Neural progenitor cell (in vitro differentiated cells): ENCODE data around the gene UBE2Z. TPM values are rescaled to one million over a fixed set of nuclear protein-coding genes. Genes with fewer than 3 reads are reported as not detected.

Experiments
- DNase-seq: peaks from one replicate; pipeline ENCODE4 v3.0.0-alpha.2; 2016; ENCODE audit warnings: low spot score
- H2AFZ ChIP-seq: fragments of 200-600 bp; sonication (generic); replicated peaks from 2 replicates; pipeline ENCODE4 v1.6.1; 2016; ENCODE audit warnings: antibody characterized with exemption
- H3F3A ChIP-seq: fragments of 200-600 bp; sonication (generic); 2 replicates; pipeline ENCODE4 v1.6.1; 2016; ENCODE audit warnings: antibody characterized with exemption, low read depth
- H3K27ac ChIP-seq: fragments of 200-600 bp; sonication (generic); 2 replicates; pipeline ENCODE4 v1.5.1; 2016; ENCODE audit warnings: mild to moderate bottlenecking
- H3K27me3 ChIP-seq: fragments of 200-600 bp; sonication (generic); 2 replicates; pipeline ENCODE4 v1.6.1; 2016; ENCODE audit warnings: mild to moderate bottlenecking, moderate library complexity
- H3K36me3 ChIP-seq: fragments of 200-600 bp; sonication (generic); 2 replicates; pipeline ENCODE4 v1.5.1; 2016
- H3K4me1 ChIP-seq: fragments of 200-600 bp; sonication (generic); 2 replicates; pipeline ENCODE4 v1.6.1; 2016; ENCODE audit warnings: mixed run types
- H3K4me2 ChIP-seq: fragments of 200-600 bp; sonication (generic); 2 replicates; pipeline ENCODE4 v1.6.1; 2016
- H3K4me3 ChIP-seq: fragments of 200-600 bp; sonication (generic); 2 replicates; pipeline ENCODE4 v1.5.1; 2016
- H3K79me2 ChIP-seq: fragments of 200-600 bp; sonication (generic); 2 replicates; pipeline ENCODE4 v1.6.1; 2016; ENCODE audit warnings: low read depth
- H3K9ac ChIP-seq: fragments of 200-600 bp; sonication (generic); 2 replicates; pipeline ENCODE4 v1.6.1; 2016
- H3K9me3 ChIP-seq: fragments of 200-600 bp; sonication (generic); 2 replicates; pipeline ENCODE4 v1.5.1; 2016; ENCODE audit warnings: low read depth
- H4K20me1 ChIP-seq: fragments of 200-600 bp; sonication (generic); 2 replicates; pipeline ENCODE4 v1.6.1; 2016; ENCODE audit warnings: low read depth
- H3K27ac Mint-ChIP-seq: 3 replicates; pipeline ENCODE4 v1.8.0; 2021; ENCODE audit warnings: mixed read lengths
- H3K27me3 Mint-ChIP-seq: 2 replicates; pipeline ENCODE4 v1.8.0; 2022; ENCODE audit warnings: low read depth, mild to moderate bottlenecking, inconsistent platforms, moderate library complexity, mixed read lengths; ENCODE audit not compliant: insufficient read depth
- H3K36me3 Mint-ChIP-seq: 3 replicates; pipeline ENCODE4 v1.8.0; 2021; ENCODE audit warnings: mixed read lengths
- H3K4me1 Mint-ChIP-seq: 3 replicates; pipeline ENCODE4 v1.8.0; 2021; ENCODE audit warnings: mixed read lengths
- H3K4me3 Mint-ChIP-seq: 3 replicates; pipeline ENCODE4 v1.8.0; 2021; ENCODE audit warnings: mild to moderate bottlenecking, moderate library complexity, mixed read lengths
- H3K9me3 Mint-ChIP-seq: 3 replicates; pipeline ENCODE4 v1.8.0; 2020; ENCODE audit warnings: mixed read lengths
- EZH2 ChIP-seq: fragments of 200-600 bp; sonication (generic); IDR thresholded peaks from 2 replicates; pipeline ENCODE4 v1.6.1; 2017; ENCODE audit warnings: antibody characterized with exemption, mild to moderate bottlenecking, moderate library complexity
- EZH2phosphoT487 ChIP-seq: fragments of 200-600 bp; sonication (generic); IDR thresholded peaks from 2 replicates; pipeline ENCODE4 v1.6.1; 2017; ENCODE audit warnings: antibody characterized with exemption
- total RNA-seq: library from RNA; depleted of rRNA; stranded (reverse); fragments of >200 nt; gene quantifications from 2 replicates; pipeline ENCODE4 v1.2.3, GENCODE V29; 2015; ENCODE audit warnings: low replicate concordance
- TF ChIP-seq, protein P1 (sequence below): fragments of 200-600 bp; sonication (generic); IDR thresholded peaks from 2 replicates; pipeline ENCODE4 v1.5.1; 2017; ENCODE audit warnings: antibody characterized with exemption, mild to moderate bottlenecking

Gene UBE2Z
- total RNA-seq, 1 donor from 2014 or later: 45.5 TPM

DNA sequence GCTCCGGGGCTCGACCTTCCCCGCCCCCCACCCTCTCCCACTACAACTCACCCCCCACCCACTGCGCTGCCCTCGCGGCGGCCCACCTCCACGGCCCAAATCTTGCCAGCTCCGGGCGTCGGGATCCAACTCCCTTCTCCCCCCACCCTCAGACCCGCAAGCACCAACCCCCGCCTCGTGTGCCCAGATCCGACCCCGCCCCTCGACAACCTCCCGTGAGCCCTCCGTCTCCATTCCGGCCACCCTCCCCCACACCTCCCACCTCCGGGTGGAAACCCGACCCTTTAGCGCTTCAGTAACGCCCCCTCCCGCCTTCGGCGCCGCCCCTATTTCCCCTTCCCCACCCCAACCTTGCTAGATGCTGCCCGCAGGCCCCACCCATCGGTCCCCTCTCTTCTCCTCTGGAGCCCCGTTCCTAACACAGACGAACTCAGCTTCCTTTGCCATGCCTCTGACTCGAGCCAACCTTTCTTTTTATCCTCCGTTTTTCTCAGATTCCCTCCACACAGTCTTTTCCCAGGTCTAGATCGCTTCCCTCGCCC lies 717 bp downstream of the UBE2Z start:
- Mint-ChIP-seq H3K36me3 (peaks cover 29% of the 10 kb centered on the region), H3K9me3 (no peaks in the 10 kb centered on the region), H3K27ac (peak overlapping the region; percentile 97), H3K4me3 (peak overlapping the region; percentile 98), H3K27me3 (peaks cover 6% of the 10 kb centered on the region), H3K4me1 (peaks cover 32% of the 10 kb centered on the region)
- Histone ChIP-seq H3F3A (peaks cover 18% of the 10 kb centered on the region), H3K9me3 (no peaks in the 10 kb centered on the region), H3K79me2 (peaks cover 74% of the 10 kb centered on the region), H2AFZ (no peak overlapping the region), H3K4me3 (peak overlapping the region; percentile 90), H3K36me3 (no peaks in the 10 kb centered on the region), H3K27ac (peak overlapping the region; percentile 65), H3K4me2 (peak overlapping the region; percentile 97), H3K9ac (peak overlapping the region; percentile 79), H3K4me1 (peaks cover 14% of the 10 kb centered on the region), H4K20me1 (peaks cover 49% of the 10 kb centered on the region), H3K27me3 (no peaks in the 10 kb centered on the region)
- TF ChIP-seq EZH2: no peak
- no peak for TF ChIP-seq EZH2phosphoT487
- TF ChIP-seq, protein P1, sequence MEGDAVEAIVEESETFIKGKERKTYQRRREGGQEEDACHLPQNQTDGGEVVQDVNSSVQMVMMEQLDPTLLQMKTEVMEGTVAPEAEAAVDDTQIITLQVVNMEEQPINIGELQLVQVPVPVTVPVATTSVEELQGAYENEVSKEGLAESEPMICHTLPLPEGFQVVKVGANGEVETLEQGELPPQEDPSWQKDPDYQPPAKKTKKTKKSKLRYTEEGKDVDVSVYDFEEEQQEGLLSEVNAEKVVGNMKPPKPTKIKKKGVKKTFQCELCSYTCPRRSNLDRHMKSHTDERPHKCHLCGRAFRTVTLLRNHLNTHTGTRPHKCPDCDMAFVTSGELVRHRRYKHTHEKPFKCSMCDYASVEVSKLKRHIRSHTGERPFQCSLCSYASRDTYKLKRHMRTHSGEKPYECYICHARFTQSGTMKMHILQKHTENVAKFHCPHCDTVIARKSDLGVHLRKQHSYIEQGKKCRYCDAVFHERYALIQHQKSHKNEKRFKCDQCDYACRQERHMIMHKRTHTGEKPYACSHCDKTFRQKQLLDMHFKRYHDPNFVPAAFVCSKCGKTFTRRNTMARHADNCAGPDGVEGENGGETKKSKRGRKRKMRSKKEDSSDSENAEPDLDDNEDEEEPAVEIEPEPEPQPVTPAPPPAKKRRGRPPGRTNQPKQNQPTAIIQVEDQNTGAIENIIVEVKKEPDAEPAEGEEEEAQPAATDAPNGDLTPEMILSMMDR: no peak
- peak; percentile 97 for DNase-seq

DNA sequence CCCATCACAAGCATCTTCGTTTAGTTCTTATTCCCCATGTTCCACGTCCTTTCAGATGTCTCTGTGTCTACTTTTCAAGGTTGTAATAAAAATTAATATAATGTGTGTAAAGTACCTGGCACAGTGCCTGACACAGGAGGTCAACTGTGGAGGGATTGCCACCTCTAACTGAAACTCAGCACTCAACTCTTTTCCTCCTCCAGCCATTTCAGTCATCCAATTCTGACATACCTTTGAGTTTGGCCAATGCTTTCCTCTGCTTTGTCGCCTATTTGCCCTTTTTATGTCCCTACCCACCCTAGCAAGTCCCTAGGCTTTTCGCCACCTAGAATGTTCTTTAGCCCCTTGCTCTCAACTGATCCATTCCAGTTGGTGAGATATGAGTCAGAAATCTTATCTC lies 1.6 kb downstream of the UBE2Z start:
- H3K4me2 ChIP-seq: peak overlapping the region; percentile 97
- peaks cover 24% of the 10 kb centered on the region for H3F3A ChIP-seq
- H3K27me3 ChIP-seq: no peaks in the 10 kb centered on the region
- peaks cover 14% of the 10 kb centered on the region for H3K4me1 ChIP-seq
- H4K20me1 ChIP-seq: peaks cover 57% of the 10 kb centered on the region
- H3K27me3 Mint-ChIP-seq: peaks cover 6% of the 10 kb centered on the region
- peak overlapping the region; percentile 98 for H3K4me3 Mint-ChIP-seq
- TF ChIP-seq, protein P1: no peak
- no peak for TF ChIP-seq EZH2phosphoT487
- no peak for TF ChIP-seq EZH2
- H2AFZ ChIP-seq: no peak overlapping the region
- peaks cover 82% of the 10 kb centered on the region for H3K79me2 ChIP-seq
- peak overlapping the region; percentile 48 for H3K27ac Mint-ChIP-seq
- peaks cover 35% of the 10 kb centered on the region for H3K36me3 Mint-ChIP-seq
- H3K9me3 Mint-ChIP-seq: no peaks in the 10 kb centered on the region
- no peak overlapping the region for H3K27ac ChIP-seq
- H3K4me3 ChIP-seq: peak overlapping the region; percentile 90
- no peaks in the 10 kb centered on the region for H3K9me3 ChIP-seq
- peak overlapping the region; percentile 79 for H3K9ac ChIP-seq
- H3K4me1 Mint-ChIP-seq: peaks cover 34% of the 10 kb centered on the region
- no peaks in the 10 kb centered on the region for H3K36me3 ChIP-seq
- DNase-seq: no peak

DNA sequence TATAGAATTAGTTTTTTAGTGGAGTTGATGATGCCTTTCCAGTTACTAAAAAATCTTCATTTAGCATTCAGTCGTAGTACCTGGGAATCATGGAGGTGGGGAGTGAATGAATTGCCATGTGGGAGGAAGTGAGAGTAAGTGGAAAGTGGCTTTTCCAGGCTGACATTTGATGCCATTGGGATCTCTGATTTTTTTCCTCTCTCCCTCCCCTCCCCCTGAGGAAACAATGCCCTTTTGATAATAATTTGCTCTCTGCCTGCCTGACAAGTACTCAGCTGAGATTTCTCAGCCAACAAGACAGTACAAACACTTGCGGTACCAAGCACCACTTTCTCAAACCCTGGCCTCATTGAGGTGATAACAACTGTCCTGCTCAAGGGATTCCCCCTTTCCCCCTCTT lies 2.2 kb downstream of the UBE2Z start:
- Mint-ChIP-seq H3K4me3 (peak overlapping the region; percentile 98), H3K27me3 (peaks cover 6% of the 10 kb centered on the region), H3K4me1 (peaks cover 34% of the 10 kb centered on the region), H3K36me3 (peaks cover 35% of the 10 kb centered on the region), H3K9me3 (no peaks in the 10 kb centered on the region), H3K27ac (no peak overlapping the region)
- Histone ChIP-seq H3K27me3 (no peaks in the 10 kb centered on the region), H3K4me2 (peak overlapping the region; percentile 97), H3K9ac (no peak overlapping the region), H3K9me3 (no peaks in the 10 kb centered on the region), H3K79me2 (peaks cover 88% of the 10 kb centered on the region), H3K4me1 (peaks cover 14% of the 10 kb centered on the region), H3K4me3 (peak overlapping the region; percentile 90), H4K20me1 (peaks cover 63% of the 10 kb centered on the region), H3F3A (peaks cover 24% of the 10 kb centered on the region), H3K36me3 (no peaks in the 10 kb centered on the region), H2AFZ (no peak overlapping the region), H3K27ac (no peak overlapping the region)
- DNase-seq: no peak
- no peak for TF ChIP-seq EZH2phosphoT487
- no peak for TF ChIP-seq EZH2
- TF ChIP-seq, protein P1: no peak
